ENCODE results near the gene CALCOCO1. TPM values are rescaled to one million over a fixed set of nuclear protein-coding genes. Genes with fewer than 3 reads are reported as not detected.

Gene CALCOCO1
- total RNA-seq, 1 experiment from 2014 or later = 27.4 TPM

- no peak for DNase-seq (ENCODE audit: low read depth)
Measured at GRCh38 chr12:53664936-53665335, 62.3 kb downstream of the CALCOCO1 start.

GRCh38 chr12:53664191-53664590 is 63.1 kb downstream of the CALCOCO1 start:
- DNase-seq (ENCODE audit: low read depth) = no peak

GRCh38 chr12:53660041-53660440 is 67.2 kb downstream of the CALCOCO1 start:
- DNase-seq (ENCODE audit: low read depth) = no peak

GRCh38 chr12:53659571-53659981 is 67.7 kb downstream of the CALCOCO1 start:
- DNase-seq (ENCODE audit: low read depth) = peak; percentile 21

GRCh38 chr12:53659011-53659551 is 68.2 kb downstream of the CALCOCO1 start:
- DNase-seq (ENCODE audit: low read depth) = peak; percentile 80

Other genes with a start within 250 kb of the CALCOCO1 start
- 8.1 and 9.1 TPM in 2 replicates for gene MAP3K12, start 228.0 kb downstream of the CALCOCO1 start, total RNA-seq (2014; rRNA removed; shearing (Covaris generic))
- 50.3 and 62.6 TPM in 2 replicates for gene TARBP2, start 226.2 kb downstream of the CALCOCO1 start, total RNA-seq (2014; rRNA removed; shearing (Covaris generic))
- not detected in 2 replicates for gene NPFF, start 220.0 kb downstream of the CALCOCO1 start, total RNA-seq (2014; rRNA removed; shearing (Covaris generic))
- gene ATF7, start 101.1 kb downstream of the CALCOCO1 start, total RNA-seq (2014; rRNA removed; shearing (Covaris generic)) = 6.4 and 8.9 TPM in 2 replicates
- 318 and 375 TPM in 2 replicates for gene ATP5MC2, start 51.4 kb downstream of the CALCOCO1 start, total RNA-seq (2014; rRNA removed; shearing (Covaris generic))
- not detected in 2 replicates for gene CISTR, start 24.5 kb upstream of the CALCOCO1 start, total RNA-seq (2014; rRNA removed; shearing (Covaris generic))
- gene HOXC13, start 211.4 kb upstream of the CALCOCO1 start, total RNA-seq (2014; rRNA removed; shearing (Covaris generic)) = 0.48 and 0.78 TPM in 2 replicates
- gene HOXC12, start 227.5 kb upstream of the CALCOCO1 start, total RNA-seq (2014; rRNA removed; shearing (Covaris generic)) = not detected in 2 replicates
- 0.10 and 0.36 TPM in 2 replicates for gene HOXC11, start 245.7 kb upstream of the CALCOCO1 start, total RNA-seq (2014; rRNA removed; shearing (Covaris generic))
- gene HOTAIR, start 247.5 kb upstream of the CALCOCO1 start, total RNA-seq (2014; rRNA removed; shearing (Covaris generic)) = not detected in 2 replicates

Data from RPMI7951 (cell line).